Activated naive CD8-positive, alpha-beta T cell treated with anti-CD3 and anti-CD28 coated beads, Interleukin-2, amount 10 ng/mL, durations not matched to agents 7 days and 5 days (primary cell): Measurements from ENCODE around the gene FAR1. TPM values are rescaled to one million over a fixed set of nuclear protein-coding genes. Genes with fewer than 3 reads are reported as not detected.

ENCODE experiments used
- ATAC-seq: fragments of 150-1000 bp; cut with Tn5 transposase; one replicate; pipeline ENCODE4 v1.10.0; 2021; ENCODE audit warnings: low read depth, moderate library complexity
- POLR2A ChIA-PET: fragments of 350-600 bp; sonication (Branson Sonifier 250); formaldehyde crosslinking; loops from one replicate; lab custom pipeline; 2021; ENCODE audit warnings: antibody characterized with exemption; lab: Charles Lee
- DNase-seq: peaks from one replicate; pipeline ENCODE4 v3.0.0; 2021
- H3K27ac Mint-ChIP-seq: one replicate; pipeline ENCODE4 v1.8.0; 2022; ENCODE audit warnings: mild to moderate bottlenecking, mixed read lengths
- H3K27me3 Mint-ChIP-seq: one replicate; pipeline ENCODE4 v1.8.0; 2022; ENCODE audit warnings: mild to moderate bottlenecking, moderate library complexity, mixed read lengths
- H3K36me3 Mint-ChIP-seq: one replicate; pipeline ENCODE4 v1.8.0; 2021; ENCODE audit warnings: mild to moderate bottlenecking, mixed read lengths
- H3K4me1 Mint-ChIP-seq: one replicate; pipeline ENCODE4 v1.8.0; 2021; ENCODE audit warnings: mixed read lengths
- H3K4me3 Mint-ChIP-seq: one replicate; pipeline ENCODE4 v1.8.0; 2022; ENCODE audit warnings: mild to moderate bottlenecking, moderate library complexity, mixed read lengths
- H3K9me3 Mint-ChIP-seq: one replicate; pipeline ENCODE4 v1.8.0; 2021; ENCODE audit warnings: mixed read lengths
- total RNA-seq, 2 experiments: library from RNA; stranded (reverse); gene quantifications; one replicate each; pipeline ENCODE4 v1.2.3, GENCODE V29; 2021

The FAR1 gene
- total RNA-seq, 2 experiments from 2014 or later: 48.9 to 49.7 TPM

GRCh38 chr11:13778345-13778744, 109.9 kb downstream of the FAR1 start:
- no peak for DNase-seq
- no peak overlapping the region for H3K4me3 Mint-ChIP-seq
- H3K27me3 Mint-ChIP-seq: peaks cover 21% of the 10 kb centered on the region
- H3K9me3 Mint-ChIP-seq: no peaks in the 10 kb centered on the region
- POLR2A ChIA-PET: no interaction called here
- H3K4me1 Mint-ChIP-seq: no peaks in the 10 kb centered on the region
- ATAC-seq: no peak
- H3K36me3 Mint-ChIP-seq: no peaks in the 10 kb centered on the region
- H3K27ac Mint-ChIP-seq: no peak overlapping the region

- Mint-ChIP-seq H3K27me3 (peaks cover 9% of the 10 kb centered on the region), H3K36me3 (no peaks in the 10 kb centered on the region), H3K9me3 (no peaks in the 10 kb centered on the region), H3K27ac (no peak overlapping the region), H3K4me3 (no peak overlapping the region), H3K4me1 (no peaks in the 10 kb centered on the region)
- no peak for DNase-seq
- no peak for ATAC-seq
- POLR2A ChIA-PET: no interaction called here
Observed at GRCh38 chr11:13781153-13781552, 112.7 kb downstream of the FAR1 start.

Other genes starting within 250 kb of the FAR1 start
- 10 to 100 TPM; 20.1 to 21.8 TPM for gene BTBD10, start 205.4 kb upstream of the FAR1 start, total RNA-seq
- gene PTH, start 172.7 kb upstream of the FAR1 start, total RNA-seq: not detected